ENCODE measurements around the gene LMF1. TPM values are rescaled to one million over a fixed set of nuclear protein-coding genes. Genes with fewer than 3 reads are reported as not detected.

The LMF1 gene
- total and polyA plus RNA-seq, 2 of the 8 experiments (the other 6 are each of a cell fraction or from before 2014, with no cell fraction given): 3.5 to 9.1 TPM

- H2BK15ac ChIP-seq (ENCODE audit: low read length): no peak overlapping the region
- POLR2A ChIA-PET (ENCODE audit: partially characterized antibody): no interaction called here
- CTCF ChIA-PET (ENCODE audit: partially characterized antibody): interaction anchor here (0.7 to 1.3 kb wide), 2 partner anchors 32 to 138 kb away, joined by 3 read pairs; no protein-coding TSS in a partner anchor
- WGBS, 2 experiments (ENCODE audit: extremely low coverage in 1 of 2, insufficient coverage in 1 of 2, insufficient read length in 1 of 2, insufficient replicate concordance in 2 of 2, low coverage in 1 of 2, low lambda C conversion rate in 2 of 2, missing lambda C conversion rate in 1 of 2): 84% methylated on average over 26 of the region's 26 CpGs; no CpG with 5 or more reads in 1 of the 2 experiments
- H3K27me3 ChIP-seq (replicated peaks in 1 of 4; ENCODE audit: control insufficient read depth in 3 of 4, extremely low read depth in 1 of 4, insufficient read depth in 3 of 4, low read length in 3 of 4): no peaks in the 10 kb centered on the region; a peak in 1 of 7 replicates
- H3K27ac ChIP-seq (ENCODE audit: low read depth, low read length): no peak overlapping the region
- no peak overlapping the region for H3K56ac ChIP-seq (replicated peaks; ENCODE audit: insufficient read length, low read depth, low read length)
- no peak for DNase-seq (ENCODE audit: low read depth in 1 of 2, low spot score in 2 of 2)
- no peak overlapping the region for H2AK5ac ChIP-seq (ENCODE audit: low read depth, low read length)
- H3K79me2 ChIP-seq (ENCODE audit: control insufficient read depth in 1 of 2, insufficient read depth in 2 of 2, low read length in 2 of 2): no peaks in the 10 kb centered on the region
- H3K9ac ChIP-seq (replicated peaks in 1 of 4; ENCODE audit: extremely low read depth in 1 of 4, low read depth in 3 of 4, low read length in 3 of 4): no peak overlapping the region
- H2AFZ ChIP-seq (ENCODE audit: low read length): no peak overlapping the region
- no peaks in the 10 kb centered on the region for H3K23me2 ChIP-seq (ENCODE audit: low read depth, low read length)
- no peak overlapping the region for H2BK120ac ChIP-seq (replicated peaks; ENCODE audit: low read depth, low read length)
- H3K18ac ChIP-seq (ENCODE audit: extremely low read depth, low read length): no peak overlapping the region
- no peak overlapping the region for H3K4me2 ChIP-seq (ENCODE audit: insufficient read depth in 1 of 2, low read depth in 2 of 2, low read length in 2 of 2)
- no peak overlapping the region for H4K8ac ChIP-seq (ENCODE audit: extremely low read depth, insufficient read depth, low read length)
- H3K14ac ChIP-seq (ENCODE audit: insufficient read length): no peak overlapping the region
- H3K4me3 ChIP-seq (ENCODE audit: extremely low read depth in 1 of 4, insufficient read depth in 2 of 4, low read depth in 3 of 4, low read length in 4 of 4): no peak overlapping the region
- no peaks in the 10 kb centered on the region for H4K20me1 ChIP-seq (replicated peaks in 1 of 2; ENCODE audit: control insufficient read depth in 1 of 2, insufficient read depth in 2 of 2, low read length in 2 of 2)
- no peak overlapping the region for H3K4ac ChIP-seq (replicated peaks; ENCODE audit: insufficient read length, low read depth, low read length)
- H2BK20ac ChIP-seq (ENCODE audit: low read length): no peak overlapping the region
- no peak overlapping the region for H4K91ac ChIP-seq (replicated peaks; ENCODE audit: insufficient read length, low read length)
- no peak overlapping the region for H4K5ac ChIP-seq (ENCODE audit: insufficient read length, low read depth, low read length)
- no peaks in the 10 kb centered on the region for H3K36me3 ChIP-seq (ENCODE audit: control insufficient read depth in 2 of 4, insufficient read depth in 4 of 4, low read length in 3 of 4)
- FAIRE-seq: no peak
- H2BK12ac ChIP-seq (ENCODE audit: low read depth, low read length): no peak overlapping the region
- H3K23ac ChIP-seq (ENCODE audit: insufficient read length): no peak overlapping the region
- no peaks in the 10 kb centered on the region; a peak in 1 of 7 replicates for H3K4me1 ChIP-seq (replicated peaks in 1 of 4; ENCODE audit: control insufficient read depth in 3 of 4, insufficient read depth in 4 of 4, low read length in 3 of 4)
- H3K79me1 ChIP-seq (ENCODE audit: low read depth, low read length): no peaks in the 10 kb centered on the region
- H3K9me3 ChIP-seq (ENCODE audit: insufficient read depth in 2 of 2, low read depth in 1 of 2, low read length in 1 of 2): peaks cover 25 to 68% of the 10 kb centered on the region in 2 experiments; a peak in 3 of 4 replicates
- no peak overlapping the region for H2BK5ac ChIP-seq (ENCODE audit: low read depth, low read length)
- no peak for TF ChIP-seq PHF8 (conservative IDR thresholded peaks at IDR 0.05; ENCODE audit: low read depth, low read length)
- no peak for TF ChIP-seq KDM1A (IDR thresholded peaks at IDR 0.05; ENCODE audit: borderline replicate concordance, low read length)
- no peak for TF ChIP-seq CTBP2 (IDR thresholded peaks at IDR 0.05; ENCODE audit: borderline replicate concordance, insufficient read depth, insufficient read length, low read length)
- no peak for TF ChIP-seq SIN3A (conservative IDR thresholded peaks at IDR 0.05 in 1 of 2, IDR thresholded peaks at IDR 0.05 in 1 of 2; ENCODE audit: low read depth in 1 of 2, low read length in 2 of 2)
- TF ChIP-seq SP4 (IDR thresholded peaks at IDR 0.05; ENCODE audit: low read length): no peak
- TF ChIP-seq SAP30 (IDR thresholded peaks at IDR 0.05; ENCODE audit: insufficient read depth, insufficient replicate concordance, low read length): no peak
- no peak for TF ChIP-seq SUZ12 (IDR thresholded peaks at IDR 0.05; ENCODE audit: low read length)
- no peak for TF ChIP-seq JUND (IDR thresholded peaks at IDR 0.05; ENCODE audit: low read length)
- TF ChIP-seq KDM5A (IDR thresholded peaks at IDR 0.05; ENCODE audit: low read length): no peak
- no peak for TF ChIP-seq CBX5 (IDR thresholded peaks at IDR 0.05; ENCODE audit: low read depth, low read length)
- no peak for TF ChIP-seq ASH2L (IDR thresholded peaks at IDR 0.05; ENCODE audit: low read length)
- no peak for TF ChIP-seq CREB1 (IDR thresholded peaks at IDR 0.05)
- no peak for TF ChIP-seq CHD1 (IDR thresholded peaks at IDR 0.05; ENCODE audit: low read depth, low read length)
- no peak for TF ChIP-seq SIRT6 (IDR thresholded peaks at IDR 0.05; ENCODE audit: low read length)
- no peak for TF ChIP-seq CBX8 (IDR thresholded peaks at IDR 0.05; ENCODE audit: borderline replicate concordance, low read depth, low read length)
Observed at GRCh38 chr16:845351-845745, 125.4 kb downstream of the LMF1 start.

All from H1 (cell line).